ENCODE data around the gene THOC6. TPM values are rescaled to one million over a fixed set of nuclear protein-coding genes. Genes with fewer than 3 reads are reported as not detected.

THOC6 gene
- total RNA-seq, 1 experiment from 2014 or later, result 68.2 TPM

DNA sequence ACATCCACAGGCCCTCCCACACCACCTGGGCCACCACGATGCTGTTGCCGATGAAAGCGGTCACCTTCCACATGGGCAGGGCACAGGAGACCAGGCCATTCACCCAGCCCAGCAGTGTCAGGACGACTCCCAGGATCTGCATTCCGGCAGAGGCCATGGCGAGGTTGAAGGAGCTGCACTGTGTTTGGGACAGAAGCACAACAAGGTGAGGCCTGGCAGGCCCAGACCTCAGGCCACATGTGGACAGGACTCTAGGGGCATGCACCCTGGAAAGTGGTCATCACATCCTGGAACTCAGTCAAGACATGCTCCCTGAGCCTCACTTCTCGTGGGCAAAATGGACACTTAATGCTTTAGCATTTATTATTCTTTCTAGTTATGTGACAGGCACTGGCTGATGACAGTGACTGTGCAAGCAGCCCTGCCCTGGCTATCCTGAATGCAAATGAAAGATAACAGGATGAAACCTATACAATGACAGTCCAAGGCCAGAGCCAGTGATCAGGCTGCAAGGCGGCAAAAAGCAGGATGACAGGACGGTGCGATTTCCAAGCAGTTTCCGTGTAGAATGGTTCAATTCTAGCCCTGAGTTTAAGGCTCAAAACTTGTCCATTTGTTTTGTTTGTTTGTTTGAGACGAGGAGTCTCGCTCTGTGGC is 7.8 kb upstream of the THOC6 start:
- no peak overlapping the region for H3K23ac ChIP-seq (ENCODE audit: insufficient read length, low read depth, low read length)
- H3K27ac ChIP-seq (ENCODE audit: insufficient read length, low read depth, low read length), result no peak overlapping the region
- peaks cover 9% of the 10 kb centered on the region; the same call in 1 of the 2 replicates for H3K79me2 ChIP-seq (ENCODE audit: insufficient read depth, low read length)
- no peak overlapping the region for H4K8ac ChIP-seq (replicated peaks; ENCODE audit: insufficient read length, low read depth, low read length)
- Mint-ChIP-seq H3K36me3 (ENCODE audit: insufficient read depth in 1 of 3, low read depth in 3 of 3) (peaks cover 21 to 32% (median 30%) of the 10 kb centered on the region in 3 experiments), H3K9me3 (no peaks in the 10 kb centered on the region; a peak in 2 of 5 replicates), H3K27me3 (ENCODE audit: low read depth) (peaks cover 11% of the 10 kb centered on the region), H3K27ac (peak overlapping the region in 2 of 3 experiments; percentile 88 to 92; a peak in 3 of 7 replicates), H3K4me1 (peaks cover 44 to 76% of the 10 kb centered on the region in 2 experiments), H3K4me3 (peak overlapping the region; percentile 91 to 96)
- H2BK15ac ChIP-seq (ENCODE audit: low read depth, low read length), result no peak overlapping the region
- TF ChIP-seq, protein P1, sequence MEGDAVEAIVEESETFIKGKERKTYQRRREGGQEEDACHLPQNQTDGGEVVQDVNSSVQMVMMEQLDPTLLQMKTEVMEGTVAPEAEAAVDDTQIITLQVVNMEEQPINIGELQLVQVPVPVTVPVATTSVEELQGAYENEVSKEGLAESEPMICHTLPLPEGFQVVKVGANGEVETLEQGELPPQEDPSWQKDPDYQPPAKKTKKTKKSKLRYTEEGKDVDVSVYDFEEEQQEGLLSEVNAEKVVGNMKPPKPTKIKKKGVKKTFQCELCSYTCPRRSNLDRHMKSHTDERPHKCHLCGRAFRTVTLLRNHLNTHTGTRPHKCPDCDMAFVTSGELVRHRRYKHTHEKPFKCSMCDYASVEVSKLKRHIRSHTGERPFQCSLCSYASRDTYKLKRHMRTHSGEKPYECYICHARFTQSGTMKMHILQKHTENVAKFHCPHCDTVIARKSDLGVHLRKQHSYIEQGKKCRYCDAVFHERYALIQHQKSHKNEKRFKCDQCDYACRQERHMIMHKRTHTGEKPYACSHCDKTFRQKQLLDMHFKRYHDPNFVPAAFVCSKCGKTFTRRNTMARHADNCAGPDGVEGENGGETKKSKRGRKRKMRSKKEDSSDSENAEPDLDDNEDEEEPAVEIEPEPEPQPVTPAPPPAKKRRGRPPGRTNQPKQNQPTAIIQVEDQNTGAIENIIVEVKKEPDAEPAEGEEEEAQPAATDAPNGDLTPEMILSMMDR (conservative IDR thresholded peaks at IDR 0.05), result no peak
- peaks cover 21% of the 10 kb centered on the region for H3K23me2 ChIP-seq (ENCODE audit: insufficient read length, low read depth, low read length, poor library complexity, severe bottlenecking)
- no peak overlapping the region for H3K9ac ChIP-seq (ENCODE audit: extremely low read depth, insufficient read length, low read length)
- H2BK20ac ChIP-seq (ENCODE audit: low read depth, low read length, poor library complexity, severe bottlenecking), result no peak overlapping the region
- no peaks in the 10 kb centered on the region for H3K9me3 ChIP-seq (ENCODE audit: control insufficient read depth, low read depth, low read length)
- H2BK5ac ChIP-seq (ENCODE audit: insufficient read length, low read length), result no peak overlapping the region
- H4K91ac ChIP-seq (ENCODE audit: insufficient read length, low read depth, low read length), result no peak overlapping the region
- no peak overlapping the region for H2AFZ ChIP-seq (ENCODE audit: low read length)
- no peak overlapping the region for H3T11ph ChIP-seq (ENCODE audit: low read length)
- H2AK5ac ChIP-seq (ENCODE audit: insufficient read length, low read length), result no peak overlapping the region
- H3K4me2 ChIP-seq (ENCODE audit: insufficient read depth, insufficient read length, low read length), result peak overlapping the region; percentile 36
- no peaks in the 10 kb centered on the region for H4K20me1 ChIP-seq (ENCODE audit: control insufficient read depth, insufficient read depth, insufficient read length)
- H3K79me1 ChIP-seq (ENCODE audit: insufficient read depth, low read depth, low read length, poor library complexity, severe bottlenecking), result no peaks in the 10 kb centered on the region
- H3K27me3 ChIP-seq (ENCODE audit: insufficient read depth, low read length), result no peaks in the 10 kb centered on the region
- no peak for DNase-seq
- no peak overlapping the region for H2BK12ac ChIP-seq (ENCODE audit: insufficient read length, low read depth, low read length)
- no peak overlapping the region for H3K18ac ChIP-seq (ENCODE audit: insufficient read length, low read depth, low read length)
- H2BK120ac ChIP-seq (ENCODE audit: low read depth, low read length, poor library complexity, severe bottlenecking), result no peak overlapping the region
- H4K5ac ChIP-seq (ENCODE audit: insufficient read length, low read depth, low read length), result no peak overlapping the region
- H3K4ac ChIP-seq (ENCODE audit: low read depth, low read length), result no peak overlapping the region
- H3K4me1 ChIP-seq (ENCODE audit: insufficient read depth, low read length), result no peaks in the 10 kb centered on the region; the same call in 1 of the 2 replicates
- no CpG with 5 or more reads among the region's 13 CpGs for WGBS (ENCODE audit: extremely low coverage, insufficient read length, low lambda C conversion rate)
- no peak overlapping the region for H3K56ac ChIP-seq (ENCODE audit: insufficient read length, low read depth, low read length)
- no peak overlapping the region; the same call in 1 of the 2 replicates for H3K14ac ChIP-seq (ENCODE audit: insufficient read depth, low read length)

All from H9 (cell line).